ENCODE data around the gene MEP1A.

DNA sequence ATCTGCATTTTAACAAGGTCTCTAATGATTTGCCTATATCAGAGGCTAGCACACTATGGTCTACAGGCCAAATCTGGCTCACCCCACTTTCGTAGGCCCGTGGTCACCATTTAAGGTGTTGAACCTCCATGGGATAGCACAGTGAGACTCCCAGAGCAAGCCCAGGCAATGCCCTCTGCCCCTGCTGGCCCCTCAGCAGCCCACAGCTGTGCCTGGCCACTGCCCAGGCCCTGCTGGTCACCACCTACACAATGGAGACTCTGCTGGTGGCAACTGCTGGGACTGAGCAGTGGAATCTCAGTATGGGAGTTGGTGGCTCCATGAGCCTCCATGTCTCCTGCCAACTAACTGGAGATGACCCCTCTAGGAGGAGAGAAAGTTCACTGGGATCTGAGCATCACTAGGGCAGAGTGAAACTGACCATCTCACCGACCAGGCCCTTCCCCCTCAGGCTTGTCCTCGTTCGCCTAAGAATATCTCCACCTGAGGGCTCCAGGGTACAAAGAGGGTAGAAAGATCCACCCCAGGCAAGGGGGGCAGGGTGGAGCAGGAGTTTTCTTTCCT, 44.2 kb upstream of the MEP1A start:
- TF ChIP-seq, protein P1, sequence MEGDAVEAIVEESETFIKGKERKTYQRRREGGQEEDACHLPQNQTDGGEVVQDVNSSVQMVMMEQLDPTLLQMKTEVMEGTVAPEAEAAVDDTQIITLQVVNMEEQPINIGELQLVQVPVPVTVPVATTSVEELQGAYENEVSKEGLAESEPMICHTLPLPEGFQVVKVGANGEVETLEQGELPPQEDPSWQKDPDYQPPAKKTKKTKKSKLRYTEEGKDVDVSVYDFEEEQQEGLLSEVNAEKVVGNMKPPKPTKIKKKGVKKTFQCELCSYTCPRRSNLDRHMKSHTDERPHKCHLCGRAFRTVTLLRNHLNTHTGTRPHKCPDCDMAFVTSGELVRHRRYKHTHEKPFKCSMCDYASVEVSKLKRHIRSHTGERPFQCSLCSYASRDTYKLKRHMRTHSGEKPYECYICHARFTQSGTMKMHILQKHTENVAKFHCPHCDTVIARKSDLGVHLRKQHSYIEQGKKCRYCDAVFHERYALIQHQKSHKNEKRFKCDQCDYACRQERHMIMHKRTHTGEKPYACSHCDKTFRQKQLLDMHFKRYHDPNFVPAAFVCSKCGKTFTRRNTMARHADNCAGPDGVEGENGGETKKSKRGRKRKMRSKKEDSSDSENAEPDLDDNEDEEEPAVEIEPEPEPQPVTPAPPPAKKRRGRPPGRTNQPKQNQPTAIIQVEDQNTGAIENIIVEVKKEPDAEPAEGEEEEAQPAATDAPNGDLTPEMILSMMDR (IDR thresholded peaks at IDR 0.05), result no peak
- no peak for TF ChIP-seq EZH2 (IDR thresholded peaks at IDR 0.05; ENCODE audit: borderline replicate concordance, insufficient read depth, low read depth, low read length, poor library complexity, severe bottlenecking)
